ENCODE results near the gene SLC30A5.
"Not testable (repeated sequence)": the region's sequence is repeated elsewhere in the genome, so short reads cannot be mapped to it uniquely, and the experiment has no call there.

Gene SLC30A5

DNA sequence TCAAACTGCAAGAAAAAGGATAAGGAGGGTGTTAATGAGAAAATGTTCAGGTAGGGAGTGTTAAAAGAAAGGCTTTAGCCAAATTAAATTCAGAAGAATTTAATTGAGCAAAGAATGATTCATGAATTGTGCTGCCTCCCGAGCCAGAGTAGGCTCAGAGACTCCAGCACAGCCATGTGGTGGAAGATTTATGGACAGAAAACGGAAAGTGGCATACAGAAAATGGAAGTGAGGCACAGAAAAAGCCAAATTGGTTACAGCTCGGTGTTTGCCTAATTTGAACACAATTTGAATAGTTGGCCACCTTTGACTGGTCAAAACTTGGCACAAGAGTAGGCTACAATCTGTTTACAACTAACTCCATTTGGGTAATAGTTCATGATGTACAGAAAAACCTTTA is 9.6 kb upstream of the SLC30A5 start:
- no peak overlapping the region for H3K9ac ChIP-seq (ENCODE audit: low read depth, low read length, poor library complexity, severe bottlenecking)
- no peaks in the 10 kb centered on the region for H3K9me2 ChIP-seq (replicated peaks; ENCODE audit: low read depth, low read length)
- H2AFZ ChIP-seq (ENCODE audit: low read length) = peak overlapping the region; percentile 95
- no peak for TF ChIP-seq EZH2phosphoT487 (IDR thresholded peaks at IDR 0.05; ENCODE audit: borderline replicate concordance)
- TF ChIP-seq, protein P1, sequence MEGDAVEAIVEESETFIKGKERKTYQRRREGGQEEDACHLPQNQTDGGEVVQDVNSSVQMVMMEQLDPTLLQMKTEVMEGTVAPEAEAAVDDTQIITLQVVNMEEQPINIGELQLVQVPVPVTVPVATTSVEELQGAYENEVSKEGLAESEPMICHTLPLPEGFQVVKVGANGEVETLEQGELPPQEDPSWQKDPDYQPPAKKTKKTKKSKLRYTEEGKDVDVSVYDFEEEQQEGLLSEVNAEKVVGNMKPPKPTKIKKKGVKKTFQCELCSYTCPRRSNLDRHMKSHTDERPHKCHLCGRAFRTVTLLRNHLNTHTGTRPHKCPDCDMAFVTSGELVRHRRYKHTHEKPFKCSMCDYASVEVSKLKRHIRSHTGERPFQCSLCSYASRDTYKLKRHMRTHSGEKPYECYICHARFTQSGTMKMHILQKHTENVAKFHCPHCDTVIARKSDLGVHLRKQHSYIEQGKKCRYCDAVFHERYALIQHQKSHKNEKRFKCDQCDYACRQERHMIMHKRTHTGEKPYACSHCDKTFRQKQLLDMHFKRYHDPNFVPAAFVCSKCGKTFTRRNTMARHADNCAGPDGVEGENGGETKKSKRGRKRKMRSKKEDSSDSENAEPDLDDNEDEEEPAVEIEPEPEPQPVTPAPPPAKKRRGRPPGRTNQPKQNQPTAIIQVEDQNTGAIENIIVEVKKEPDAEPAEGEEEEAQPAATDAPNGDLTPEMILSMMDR (conservative IDR thresholded peaks at IDR 0.05; ENCODE audit: low read length) = no peak
- no peaks in the 10 kb centered on the region for H3K79me2 ChIP-seq (ENCODE audit: insufficient read depth, low read length)
- H3F3A ChIP-seq (ENCODE audit: low read depth) = no peaks in the 10 kb centered on the region
- H3K36me3 ChIP-seq (ENCODE audit: insufficient read depth, low read length) = no peaks in the 10 kb centered on the region
- no peaks in the 10 kb centered on the region for H4K20me1 ChIP-seq (ENCODE audit: insufficient read depth, low read length, poor library complexity, severe bottlenecking)
- no peaks in the 10 kb centered on the region for H3K9me3 ChIP-seq (ENCODE audit: insufficient read depth, low read depth, low read length)
- H3K27me3 ChIP-seq (ENCODE audit: insufficient read depth, low read length, poor library complexity, severe bottlenecking) = no peaks in the 10 kb centered on the region
- no peak overlapping the region for H3K4me3 ChIP-seq (ENCODE audit: low read length, poor library complexity, severe bottlenecking)
- H3K4me1 ChIP-seq (ENCODE audit: insufficient read depth, low read length, poor library complexity, severe bottlenecking) = peaks cover 3% of the 10 kb centered on the region
- no peak overlapping the region for H3K4me2 ChIP-seq (ENCODE audit: low read depth, low read length, poor library complexity, severe bottlenecking)

DNA sequence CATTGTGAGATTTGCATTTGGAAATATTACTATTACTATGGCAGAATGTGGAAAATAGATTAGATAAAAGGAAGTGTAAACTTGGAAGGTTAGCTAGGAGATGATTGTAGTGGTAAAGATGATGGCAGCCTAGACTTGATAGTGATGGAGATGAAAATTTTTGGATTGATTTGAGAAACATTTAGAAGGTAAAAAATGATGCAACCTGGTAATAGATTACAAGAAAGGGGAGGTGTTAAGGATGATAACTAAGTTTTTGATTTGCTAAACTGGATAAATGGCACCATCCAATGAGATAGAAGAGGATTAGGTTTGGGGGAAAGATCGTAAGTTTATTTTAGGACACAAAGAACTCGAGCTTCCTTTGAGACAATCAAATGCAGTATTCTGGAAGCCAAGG is 8.9 kb upstream of the SLC30A5 start:
- H3K9me3 ChIP-seq (ENCODE audit: insufficient read depth, low read depth, low read length) = no peaks in the 10 kb centered on the region
- no peak overlapping the region for H3K9ac ChIP-seq (ENCODE audit: low read depth, low read length, poor library complexity, severe bottlenecking)
- no peak overlapping the region for H3K4me2 ChIP-seq (ENCODE audit: low read depth, low read length, poor library complexity, severe bottlenecking)
- no peak overlapping the region for H3K4me3 ChIP-seq (ENCODE audit: low read length, poor library complexity, severe bottlenecking)
- peaks cover 3% of the 10 kb centered on the region for H3K4me1 ChIP-seq (ENCODE audit: insufficient read depth, low read length, poor library complexity, severe bottlenecking)
- peak overlapping the region; percentile 95 for H2AFZ ChIP-seq (ENCODE audit: low read length)
- TF ChIP-seq EZH2phosphoT487 (IDR thresholded peaks at IDR 0.05; ENCODE audit: borderline replicate concordance) = no peak
- TF ChIP-seq, protein P1 (conservative IDR thresholded peaks at IDR 0.05; ENCODE audit: low read length) = no peak
- no peaks in the 10 kb centered on the region for H3K9me2 ChIP-seq (replicated peaks; ENCODE audit: low read depth, low read length)
- no peaks in the 10 kb centered on the region for H3K79me2 ChIP-seq (ENCODE audit: insufficient read depth, low read length)
- H3K36me3 ChIP-seq (ENCODE audit: insufficient read depth, low read length) = no peaks in the 10 kb centered on the region
- no peaks in the 10 kb centered on the region for H4K20me1 ChIP-seq (ENCODE audit: insufficient read depth, low read length, poor library complexity, severe bottlenecking)
- no peaks in the 10 kb centered on the region for H3F3A ChIP-seq (ENCODE audit: low read depth)
- H3K27me3 ChIP-seq (ENCODE audit: insufficient read depth, low read length, poor library complexity, severe bottlenecking) = no peaks in the 10 kb centered on the region

DNA sequence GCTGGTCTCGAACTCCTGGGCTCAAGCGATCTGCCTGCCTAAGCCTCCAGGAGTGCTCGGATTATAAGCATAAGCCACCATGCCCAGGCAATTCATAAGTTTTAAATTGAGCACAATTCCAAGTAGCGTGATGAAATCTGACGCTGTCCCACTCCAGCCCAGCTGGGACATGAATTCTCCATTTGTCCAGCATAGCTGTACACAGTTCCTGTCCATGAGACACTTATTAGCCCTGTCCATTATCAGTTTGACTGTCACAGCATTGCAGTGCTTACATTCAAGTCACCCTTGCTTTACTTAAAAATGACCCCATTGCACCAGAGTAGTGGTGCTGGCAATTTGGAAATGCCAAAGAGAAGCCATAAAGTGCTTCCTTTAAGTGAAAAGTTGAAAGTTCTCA is 7.6 kb upstream of the SLC30A5 start:
- Histone ChIP-seq H3K9me2 (replicated peaks; ENCODE audit: low read depth, low read length) (no peaks in the 10 kb centered on the region), H3K9me3 (ENCODE audit: insufficient read depth, low read depth, low read length) (no peaks in the 10 kb centered on the region), H4K20me1 (ENCODE audit: insufficient read depth, low read length, poor library complexity, severe bottlenecking) (no peaks in the 10 kb centered on the region), H3K79me2 (ENCODE audit: insufficient read depth, low read length) (no peaks in the 10 kb centered on the region), H3F3A (ENCODE audit: low read depth) (no peaks in the 10 kb centered on the region), H3K27me3 (ENCODE audit: insufficient read depth, low read length, poor library complexity, severe bottlenecking) (no peaks in the 10 kb centered on the region), H3K4me2 (ENCODE audit: low read depth, low read length, poor library complexity, severe bottlenecking) (no peak overlapping the region), H2AFZ (ENCODE audit: low read length) (no peak overlapping the region), H3K4me1 (ENCODE audit: insufficient read depth, low read length, poor library complexity, severe bottlenecking) (peaks cover 3% of the 10 kb centered on the region), H3K9ac (ENCODE audit: low read depth, low read length, poor library complexity, severe bottlenecking) (no peak overlapping the region), H3K4me3 (ENCODE audit: low read length, poor library complexity, severe bottlenecking) (no peak overlapping the region), H3K36me3 (ENCODE audit: insufficient read depth, low read length) (no peaks in the 10 kb centered on the region)
- TF ChIP-seq EZH2phosphoT487 (IDR thresholded peaks at IDR 0.05; ENCODE audit: borderline replicate concordance) = no peak

DNA sequence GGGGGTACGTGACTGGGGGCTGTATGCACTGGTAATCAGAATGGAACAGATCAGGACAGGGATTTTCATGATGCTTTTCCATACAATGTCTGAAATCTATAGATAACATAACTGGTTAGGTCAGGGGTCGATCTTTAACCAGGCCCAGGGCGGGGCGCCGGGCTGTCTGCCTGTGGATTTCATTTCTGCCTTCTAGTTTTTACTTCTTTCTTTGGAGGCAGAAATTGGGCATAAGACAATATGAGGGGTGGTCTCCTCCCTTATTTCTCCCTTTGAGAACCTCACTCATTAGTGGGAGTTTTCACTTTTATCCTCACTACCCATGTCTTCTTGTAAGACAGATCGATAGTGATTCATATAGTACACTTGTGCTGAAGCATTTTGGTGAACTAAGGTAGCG is 5.8 kb upstream of the SLC30A5 start:
- H4K20me1 ChIP-seq (ENCODE audit: insufficient read depth, low read length, poor library complexity, severe bottlenecking); H3K4me2 ChIP-seq (ENCODE audit: low read depth, low read length, poor library complexity, severe bottlenecking); H3F3A ChIP-seq (ENCODE audit: low read depth); H3K4me1 ChIP-seq (ENCODE audit: insufficient read depth, low read length, poor library complexity, severe bottlenecking); H3K9me3 ChIP-seq (ENCODE audit: insufficient read depth, low read depth, low read length); H3K4me3 ChIP-seq (ENCODE audit: low read length, poor library complexity, severe bottlenecking); H3K79me2 ChIP-seq (ENCODE audit: insufficient read depth, low read length); H3K36me3 ChIP-seq (ENCODE audit: insufficient read depth, low read length); H2AFZ ChIP-seq (ENCODE audit: low read length); H3K9ac ChIP-seq (ENCODE audit: low read depth, low read length, poor library complexity, severe bottlenecking); H3K9me2 ChIP-seq (replicated peaks; ENCODE audit: low read depth, low read length); H3K27me3 ChIP-seq (ENCODE audit: insufficient read depth, low read length, poor library complexity, severe bottlenecking): not testable (repeated sequence)

Measured in Loucy (cell line).